Heart right ventricle (tissue), 16 donors: ENCODE data around the gene TUBGCP3. TPM values are rescaled to one million over a fixed set of nuclear protein-coding genes. Genes with fewer than 3 reads are reported as not detected.
"Not testable (repeated sequence)": the region's sequence is repeated elsewhere in the genome, so short reads cannot be mapped to it uniquely, and the experiment has no call there.

Experiments used
- ATAC-seq, 8 donors: fragments of 200-7000 bp; cut with Tn5 transposase; one replicate each; pipeline ENCODE4 v1.9.1; 2020; ENCODE audit warnings: mild to moderate bottlenecking in 8 of 8, moderate library complexity in 8 of 8, moderate number of reproducible peaks in 1 of 8
- DNase-seq, 2 donors: peaks; one replicate each; pipeline ENCODE4 v3.0.0-alpha.2; 2020
- H3K27ac ChIP-seq, 10 donors: fragments of 200-600 bp; sonication (generic) in 2 of 10; one replicate each; pipeline versions ENCODE4 v1.5.0 to v1.8.0; 2020 to 2022; ENCODE audit warnings: mild to moderate bottlenecking in 3 of 10
- H3K27me3 ChIP-seq, 7 donors: fragments of 200-600 bp; one replicate each; pipeline ENCODE4 v1.8.0; 2021 to 2022; ENCODE audit warnings: mild to moderate bottlenecking in 2 of 7
- H3K36me3 ChIP-seq, 9 donors: fragments of 200-600 bp; sonication (generic) in 1 of 9; one replicate each; pipeline versions ENCODE4 v1.5.0 to v1.8.0; 2020 to 2022; ENCODE audit warnings: mild to moderate bottlenecking in 2 of 9
- H3K4me1 ChIP-seq, 9 donors: fragments of 200-600 bp; sonication (generic) in 1 of 9; one replicate each; pipeline versions ENCODE4 v1.5.0 to v1.8.0; 2020 to 2022; ENCODE audit warnings: mild to moderate bottlenecking in 4 of 9
- H3K4me3 ChIP-seq, 10 donors: fragments of 200-600 bp; sonication (generic) in 2 of 10; one replicate each; pipeline versions ENCODE4 v1.5.0 to v1.8.0; 2020 to 2022; ENCODE audit warnings: mild to moderate bottlenecking in 7 of 10, moderate library complexity in 2 of 10
- H3K9me3 ChIP-seq, 11 donors: fragments of 200-600 bp in 10 of 11; sonication (generic) in 2 of 11; one replicate each; pipeline versions ENCODE4 v1.5.0 to v1.8.0; 2013 to 2022; ENCODE audit warnings: mild to moderate bottlenecking in 2 of 11, control low read depth in 1 of 11, moderate library complexity in 1 of 11
- CTCF ChIP-seq, 9 donors: fragments of 200-600 bp; sonication (generic) in 2 of 9; IDR thresholded peaks; one replicate each; pipeline versions ENCODE4 v1.5.0 to v1.8.0; 2021 to 2022; ENCODE audit warnings: antibody characterized with exemption in 9 of 9, mild to moderate bottlenecking in 5 of 9, moderate library complexity in 1 of 9
- WGBS, 2 donors: extraction: QIAGEN DNeasy Blood & Tissue Kit; methylation state at CpG; one replicate each; pipeline ENCODE4 v1.1.7; 2013; ENCODE audit warnings: inconsistent platforms in 1 of 2; 5-methylcytosine and 5-hydroxymethylcytosine counted together
- intact Hi-C, 10 donors: fragments of 100-400 bp; cut with DNase I; formaldehyde crosslinking; loops; one replicate each; pipeline versions ENCODE4 v1.11.1 to v1.14.2; 2022
- polyA plus RNA-seq, 2 donors: library from polyadenylated mRNA; stranded (reverse); fragments of 200-250 nt; gene quantifications; one replicate each; pipeline ENCODE4 v1.2.3, GENCODE V29; 2013
- total RNA-seq, 10 donors: library from RNA; stranded (reverse); fragmentation: NEBNext Ultra II Directional in 3 of 10; extraction: Animal tissue kit (Norgen Biotek cat#: 25700) in 3 of 10; gene quantifications; one replicate each; pipeline versions ENCODE4 v1.2.1 to v1.2.4, GENCODE V29; 2021 to 2023
- donor health status: Arrhythmogenic right ventricular cardiomyopathy.
- donor health status: ischemic (EF 13 %, LVEDD 7.1; RV severe dilation, severe dysfunction).
- donor health status: healthy with polysubstance abuse.
- donor health status: DM: no; HTN: yes; CAD: no.
- donor health status: DM: no; HTN: no; CAD: no.
- donor health status: ischemic (EF 25% LVEDD 6.9; RV normal size, moderate dysfunction).
- donor health status: ischemic (EF 25% LVEDD 5.7; RV mildly dilated, moderate dysfunction).
- donor health status: healthy.
- donor health status: DM: yes; HTN: yes; CAD: no.
- donor health status: Ischemic cardiomyopathy.
- donor health status: ischemic (EF 35%, LVEDD 5.7; RV mildly dilated, moderate dysfunction).
- donor health status: nonischemic (EF 11% LVEDD 7.7; RV severe dilation, severe dysfunction).
- donor health status: DM: yes; HTN: yes; CAD: no.
- donor health status: PGD.
- donor health status: ischemic (EF 29% LVEDD 5.4; RV normal size, mild dysfunction).
- donor health status: nonischemic (EF 23%, LVEDD 6.1; RV moderate dilation, normal function).

The TUBGCP3 gene
- total and polyA plus RNA-seq, 12 donors: 10.6 to 25.8 (median 17.7) TPM

GRCh38 chr13:112556600-112556999, 31.4 kb downstream of the TUBGCP3 start:
- DNase-seq (no peak), ATAC-seq (no peak)
- Histone ChIP-seq H3K9me3 (no peaks in the 10 kb centered on the region), H3K27me3 (no peaks in the 10 kb centered on the region), H3K4me1 (peaks cover 0 to 30% (median 7%) of the 10 kb centered on the region in 9 donors), H3K36me3 (peaks cover 0 to 88% (median 48%) of the 10 kb centered on the region in 9 donors), H3K27ac (no peak overlapping the region), H3K4me3 (no peak overlapping the region)
- no peak for TF ChIP-seq CTCF (IDR thresholded peaks at IDR 0.05)
- intact Hi-C loops: no loop called here
- 96 to 98% methylated on average over 5 of the region's 5 CpGs for WGBS, 2 donors

GRCh38 chr13:112554214-112554850, 33.6 kb downstream of the TUBGCP3 start:
- no peak for DNase-seq
- peaks cover 0 to 17% (median 0%) of the 10 kb centered on the region in 9 donors for H3K4me1 ChIP-seq
- ATAC-seq: no peak
- TF ChIP-seq CTCF (IDR thresholded peaks at IDR 0.05): no peak
- no peaks in the 10 kb centered on the region for H3K27me3 ChIP-seq
- WGBS, 2 donors: 85 to 89% methylated on average over 7 of the region's 7 CpGs
- no peak overlapping the region for H3K4me3 ChIP-seq
- no peaks in the 10 kb centered on the region for H3K9me3 ChIP-seq
- H3K36me3 ChIP-seq: peaks cover 0 to 98% (median 56%) of the 10 kb centered on the region in 9 donors
- intact Hi-C loops: loop anchor here in 1 of 10 donors (5.0 kb wide), 1 partner anchor 1523 kb away; no protein-coding TSS in a partner anchor
- no peak overlapping the region for H3K27ac ChIP-seq

- H3K27ac ChIP-seq, ATAC-seq, DNase-seq, intact Hi-C loops, H3K4me3 ChIP-seq, H3K27me3 ChIP-seq, H3K9me3 ChIP-seq, H3K4me1 ChIP-seq: not testable (repeated sequence)
- H3K36me3 ChIP-seq: peaks cover 0 to 96% (median 59%) of the 10 kb centered on the region in 9 donors
- WGBS, 2 donors: 97 to 100% methylated on average over 4 of the region's 5 CpGs
These were observed 39.0 kb downstream of the TUBGCP3 start for GRCh38 chr13:112548975-112549374.

GRCh38 chr13:112545856-112546255, 42.1 kb downstream of the TUBGCP3 start:
- no peak for ATAC-seq
- no peaks in the 10 kb centered on the region for H3K9me3 ChIP-seq
- H3K4me3 ChIP-seq: no peak overlapping the region
- WGBS, 2 donors: 79 to 90% methylated on average over 3 of the region's 3 CpGs
- no peak overlapping the region for H3K27ac ChIP-seq
- no peaks in the 10 kb centered on the region for H3K4me1 ChIP-seq
- peaks cover 0 to 88% (median 42%) of the 10 kb centered on the region in 9 donors for H3K36me3 ChIP-seq
- no peaks in the 10 kb centered on the region for H3K27me3 ChIP-seq
- intact Hi-C loops: no loop called here
- no peak for TF ChIP-seq CTCF (IDR thresholded peaks at IDR 0.05)
- no peak for DNase-seq
